DOHH2 (cell line): ENCODE data around the gene STYX.

Experiments
- H3F3A ChIP-seq: fragments of 200-600 bp; sonication (generic), shearing (Covaris generic); 2 replicates; pipeline ENCODE4 v1.6.0; 2016; ENCODE audit warnings: antibody characterized with exemption, mild to moderate bottlenecking; ENCODE audit not compliant: control insufficient read depth, insufficient read depth
- H3K27ac ChIP-seq: fragments of 200-600 bp; sonication (generic); 2 replicates; pipeline ENCODE4 v1.5.1; 2014; ENCODE audit warnings: low read depth, mild to moderate bottlenecking, low read length, moderate library complexity
- H3K27me3 ChIP-seq: fragments of 200-600 bp; sonication (generic); 2 replicates; pipeline ENCODE4 v1.6.1; 2014; ENCODE audit warnings: mild to moderate bottlenecking, low read length, mixed read lengths; ENCODE audit not compliant: control insufficient read depth
- H3K36me3 ChIP-seq: fragments of 200-600 bp; sonication (generic); 2 replicates; pipeline ENCODE4 v1.6.1; 2014; ENCODE audit warnings: mild to moderate bottlenecking, low read length, moderate library complexity, mixed read lengths; ENCODE audit not compliant: control insufficient read depth
- H3K4me1 ChIP-seq: fragments of 200-600 bp; sonication (generic); 2 replicates; pipeline ENCODE4 v1.6.1; 2014; ENCODE audit warnings: mild to moderate bottlenecking, low read length, mixed read lengths; ENCODE audit not compliant: control insufficient read depth
- H3K4me2 ChIP-seq: fragments of 200-600 bp; sonication (generic); 2 replicates; pipeline ENCODE4 v1.6.0; 2014; ENCODE audit warnings: mild to moderate bottlenecking, low read length, moderate library complexity
- H3K4me3 ChIP-seq: fragments of 200-600 bp; sonication (generic); 2 replicates; pipeline ENCODE4 v1.5.1; 2014; ENCODE audit warnings: mild to moderate bottlenecking, low read length, mixed read lengths
- H3K79me2 ChIP-seq: fragments of 200-600 bp; sonication (generic); 2 replicates; pipeline ENCODE4 v1.6.1; 2014; ENCODE audit warnings: mild to moderate bottlenecking, low read length, mixed read lengths; ENCODE audit not compliant: control insufficient read depth
- H3K9me2 ChIP-seq: fragments of 200-600 bp; sonication (generic); replicated peaks from 2 replicates; pipeline ENCODE4 v1.6.1; 2014; ENCODE audit warnings: mild to moderate bottlenecking, low read length, mixed read lengths; ENCODE audit not compliant: control insufficient read depth
- H3K9me3 ChIP-seq: fragments of 200-600 bp; sonication (generic); 2 replicates; pipeline ENCODE4 v1.6.1; 2014; ENCODE audit warnings: antibody characterized with exemption, low read length, mixed read lengths; ENCODE audit not compliant: control insufficient read depth, insufficient read depth
- H4K20me1 ChIP-seq: fragments of 200-600 bp; sonication (generic); 2 replicates; pipeline ENCODE4 v1.6.0; 2014; ENCODE audit warnings: low read depth, mild to moderate bottlenecking, antibody characterized with exemption, low read length, moderate library complexity; ENCODE audit not compliant: control insufficient read depth, insufficient read depth
- EZH2phosphoT487 ChIP-seq: fragments of 200-600 bp; sonication (generic); IDR thresholded peaks from 2 replicates; pipeline ENCODE4 v1.6.1; 2017; ENCODE audit warnings: borderline replicate concordance, mild to moderate bottlenecking, antibody characterized with exemption, low read length, moderate library complexity, mixed read lengths
- TF ChIP-seq, protein P1 (sequence below): fragments of 200-600 bp; sonication (generic); IDR thresholded peaks from one replicate; pipeline ENCODE4 v1.5.1; 2014; ENCODE audit warnings: antibody characterized with exemption, mild to moderate bottlenecking, low read depth, low read length; ENCODE audit not compliant: poor library complexity, severe bottlenecking

STYX gene, protein sequence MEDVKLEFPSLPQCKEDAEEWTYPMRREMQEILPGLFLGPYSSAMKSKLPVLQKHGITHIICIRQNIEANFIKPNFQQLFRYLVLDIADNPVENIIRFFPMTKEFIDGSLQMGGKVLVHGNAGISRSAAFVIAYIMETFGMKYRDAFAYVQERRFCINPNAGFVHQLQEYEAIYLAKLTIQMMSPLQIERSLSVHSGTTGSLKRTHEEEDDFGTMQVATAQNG

DNA sequence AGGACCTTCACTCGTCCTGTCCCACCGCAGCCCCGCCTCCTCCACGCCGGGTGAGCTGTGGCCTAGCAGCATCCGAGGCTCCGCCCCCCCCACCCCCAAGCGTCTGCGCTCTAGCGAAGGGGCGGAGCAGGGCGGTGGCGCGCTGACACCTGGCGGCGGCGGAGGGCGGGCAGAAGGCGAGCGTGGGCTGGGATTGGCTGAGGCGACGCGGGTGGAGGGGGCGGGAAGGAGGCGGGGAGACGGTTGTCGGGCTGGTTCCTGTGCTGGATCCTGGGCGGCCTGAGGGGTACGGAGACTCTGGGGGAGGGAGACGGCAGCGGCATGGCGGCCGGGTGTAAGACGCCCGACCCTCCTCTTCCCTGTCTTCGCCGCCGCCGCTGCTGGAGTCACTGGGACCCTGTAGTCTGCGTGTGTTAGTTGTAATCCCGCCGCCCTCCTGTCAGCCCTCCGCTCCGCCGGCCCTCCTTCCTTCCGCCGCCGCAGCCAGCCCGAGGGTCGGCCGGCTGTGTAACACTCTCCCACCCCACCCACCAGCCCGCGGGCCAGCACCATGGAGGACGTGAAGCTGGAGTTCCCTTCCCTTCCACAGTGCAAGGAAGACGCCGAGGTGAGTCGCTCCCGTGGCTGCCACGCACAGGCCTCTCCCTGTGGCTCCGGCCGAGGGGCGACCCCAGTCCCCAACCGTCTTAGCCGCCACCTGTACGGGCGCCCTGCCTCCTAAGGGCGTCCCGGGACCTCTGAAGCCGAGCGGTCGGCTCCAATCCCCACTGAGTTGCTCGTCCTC lies at the start of gene STYX:
Gene STYX, plus strand, starts transcription at position 242 of the 784 bp plus-strand sequence. Its CDS starts 309 bp downstream, at position 551.
- no peaks in the 10 kb centered on the region for H3K9me2 ChIP-seq
- peak within 1 kb of the TSS; percentile 83 for H3K4me2 ChIP-seq
- TF ChIP-seq EZH2phosphoT487, result no peak
- TF ChIP-seq, protein P1, sequence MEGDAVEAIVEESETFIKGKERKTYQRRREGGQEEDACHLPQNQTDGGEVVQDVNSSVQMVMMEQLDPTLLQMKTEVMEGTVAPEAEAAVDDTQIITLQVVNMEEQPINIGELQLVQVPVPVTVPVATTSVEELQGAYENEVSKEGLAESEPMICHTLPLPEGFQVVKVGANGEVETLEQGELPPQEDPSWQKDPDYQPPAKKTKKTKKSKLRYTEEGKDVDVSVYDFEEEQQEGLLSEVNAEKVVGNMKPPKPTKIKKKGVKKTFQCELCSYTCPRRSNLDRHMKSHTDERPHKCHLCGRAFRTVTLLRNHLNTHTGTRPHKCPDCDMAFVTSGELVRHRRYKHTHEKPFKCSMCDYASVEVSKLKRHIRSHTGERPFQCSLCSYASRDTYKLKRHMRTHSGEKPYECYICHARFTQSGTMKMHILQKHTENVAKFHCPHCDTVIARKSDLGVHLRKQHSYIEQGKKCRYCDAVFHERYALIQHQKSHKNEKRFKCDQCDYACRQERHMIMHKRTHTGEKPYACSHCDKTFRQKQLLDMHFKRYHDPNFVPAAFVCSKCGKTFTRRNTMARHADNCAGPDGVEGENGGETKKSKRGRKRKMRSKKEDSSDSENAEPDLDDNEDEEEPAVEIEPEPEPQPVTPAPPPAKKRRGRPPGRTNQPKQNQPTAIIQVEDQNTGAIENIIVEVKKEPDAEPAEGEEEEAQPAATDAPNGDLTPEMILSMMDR, result no peak
- no peaks in the 10 kb centered on the region for H4K20me1 ChIP-seq
- H3K36me3 ChIP-seq, result peaks cover 38% of the 10 kb centered on the region
- peak within 1 kb of the TSS; percentile 84 for H3K4me3 ChIP-seq
- peaks cover 15% of the 10 kb centered on the region for H3F3A ChIP-seq
- peaks cover 43% of the 10 kb centered on the region for H3K79me2 ChIP-seq
- H3K27ac ChIP-seq, result peak within 1 kb of the TSS; percentile 43
- no peaks in the 10 kb centered on the region for H3K9me3 ChIP-seq
- H3K4me1 ChIP-seq, result peaks cover 12% of the 10 kb centered on the region
- no peaks in the 10 kb centered on the region for H3K27me3 ChIP-seq

DNA sequence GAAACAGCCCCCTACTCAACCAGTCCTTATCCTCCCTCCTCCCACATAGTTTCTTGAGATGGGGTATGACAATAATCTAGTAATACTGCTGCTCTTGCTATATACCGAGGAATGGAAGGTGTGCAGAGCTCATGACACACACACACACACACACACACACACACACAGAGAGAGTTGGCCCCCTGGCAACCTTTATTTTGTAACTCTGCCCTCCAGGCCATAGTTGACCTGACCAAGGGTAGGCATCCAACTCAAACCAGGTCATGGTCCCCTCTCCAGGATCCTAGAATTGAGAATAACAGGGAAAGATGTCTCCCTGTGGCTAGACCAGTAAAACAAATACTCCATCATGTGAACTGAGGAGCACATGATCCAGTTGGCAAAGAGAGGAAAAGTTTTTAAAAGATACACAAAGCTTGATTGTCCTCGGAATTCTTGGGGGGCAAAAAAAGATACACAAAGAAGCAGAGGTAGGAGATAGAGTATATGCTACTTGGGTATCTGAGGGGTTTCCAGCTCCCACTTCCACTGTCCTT lies 45.9 kb upstream of the STYX start:
- Histone ChIP-seq H3K4me1 (peaks cover 13% of the 10 kb centered on the region), H3K27ac (no peak overlapping the region), H3K9me2 (no peaks in the 10 kb centered on the region), H3F3A (no peaks in the 10 kb centered on the region), H3K4me2 (no peak overlapping the region), H3K79me2 (peaks cover 65% of the 10 kb centered on the region), H3K36me3 (peaks cover 9% of the 10 kb centered on the region), H4K20me1 (peaks cover 8% of the 10 kb centered on the region; the same call in 1 of the 2 replicates), H3K27me3 (no peaks in the 10 kb centered on the region), H3K9me3 (no peaks in the 10 kb centered on the region), H3K4me3 (no peak overlapping the region)
- TF ChIP-seq EZH2phosphoT487, result no peak

DNA sequence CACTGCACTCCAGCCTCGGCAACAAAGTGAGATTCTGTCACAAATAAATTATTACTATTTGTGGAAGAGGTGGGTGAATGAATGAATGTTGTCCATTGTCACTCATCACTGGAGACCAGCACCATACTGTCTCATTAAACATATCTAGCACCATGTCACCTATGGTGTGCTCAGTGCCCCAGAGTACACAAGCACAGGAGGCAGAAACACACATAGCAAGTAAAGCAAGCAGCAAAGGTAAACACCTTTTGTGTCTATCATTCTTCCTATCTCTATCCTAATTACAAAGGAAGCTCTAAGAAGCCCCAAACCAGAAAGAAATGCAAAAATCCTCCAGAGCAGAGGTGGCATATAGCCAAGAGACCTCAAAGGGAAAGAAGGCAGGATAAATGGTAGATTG lies 43.8 kb upstream of the STYX start:
- H3K79me2 ChIP-seq, result peaks cover 86% of the 10 kb centered on the region
- TF ChIP-seq, protein P1, result no peak
- TF ChIP-seq EZH2phosphoT487, result no peak
- peaks cover 8% of the 10 kb centered on the region; the same call in 1 of the 2 replicates for H4K20me1 ChIP-seq
- H3F3A ChIP-seq, result no peaks in the 10 kb centered on the region
- no peak overlapping the region for H3K27ac ChIP-seq
- H3K9me2 ChIP-seq, result no peaks in the 10 kb centered on the region
- H3K27me3 ChIP-seq, result no peaks in the 10 kb centered on the region
- no peaks in the 10 kb centered on the region for H3K9me3 ChIP-seq
- no peak overlapping the region for H3K4me2 ChIP-seq
- no peak overlapping the region for H3K4me3 ChIP-seq
- peaks cover 5% of the 10 kb centered on the region for H3K36me3 ChIP-seq
- peaks cover 13% of the 10 kb centered on the region for H3K4me1 ChIP-seq
